Karpas-422 (cell line): ENCODE data around the gene NTN3. TPM values are rescaled to one million over a fixed set of nuclear protein-coding genes. Genes with fewer than 3 reads are reported as not detected.
A peak's percentile ranks its signal among the peaks of the same experiment; 100 is the strongest.
"Not testable (repeated sequence)": the region's sequence is repeated elsewhere in the genome, so short reads cannot be mapped to it uniquely, and the experiment has no call there.

ENCODE experiments used
- DNase-seq: peaks from one replicate; pipeline ENCODE4 v3.0.0-alpha.2; 2015
- H2AFZ ChIP-seq: fragments of 200-600 bp; sonication (generic); 2 replicates; pipeline ENCODE4 v1.6.1; 2014; ENCODE audit warnings: antibody characterized with exemption, low read length, mixed read lengths
- H3K27ac ChIP-seq: fragments of 200-600 bp; sonication (generic); 2 replicates; pipeline ENCODE4 v1.5.1; 2014; ENCODE audit warnings: mild to moderate bottlenecking, low read length, moderate library complexity
- H3K27me3 ChIP-seq: fragments of 200-600 bp; sonication (generic); 2 replicates; pipeline ENCODE4 v1.6.1; 2014; ENCODE audit warnings: low read length, mixed read lengths
- H3K36me3 ChIP-seq: fragments of 200-600 bp; sonication (generic); 2 replicates; pipeline ENCODE4 v1.6.1; 2014; ENCODE audit warnings: low read length, mixed read lengths; ENCODE audit not compliant: insufficient read depth
- H3K4me1 ChIP-seq: fragments of 200-600 bp; sonication (generic); 2 replicates; pipeline ENCODE4 v1.6.1; 2014; ENCODE audit warnings: mild to moderate bottlenecking, low read length, mixed read lengths
- H3K4me2 ChIP-seq: fragments of 200-600 bp; sonication (generic); 2 replicates; pipeline ENCODE4 v1.6.1; 2014; ENCODE audit warnings: low read length, low read depth, mild to moderate bottlenecking; ENCODE audit not compliant: poor library complexity, severe bottlenecking
- H3K4me3 ChIP-seq: fragments of 200-600 bp; sonication (generic); 2 replicates; pipeline ENCODE4 v1.5.1; 2014; ENCODE audit warnings: mild to moderate bottlenecking, antibody characterized with exemption, low read length, mixed read lengths
- H3K79me2 ChIP-seq: fragments of 200-600 bp; sonication (generic); 2 replicates; pipeline ENCODE4 v1.6.1; 2014; ENCODE audit warnings: mild to moderate bottlenecking, low read length, mixed read lengths
- H3K9ac ChIP-seq: fragments of 200-600 bp; sonication (generic); 2 replicates; pipeline ENCODE4 v1.6.0; 2014; ENCODE audit warnings: low read length
- H3K9me2 ChIP-seq: fragments of 200-600 bp; sonication (generic), shearing (Covaris generic); replicated peaks from 2 replicates; pipeline ENCODE4 v1.6.0; 2014; ENCODE audit warnings: mild to moderate bottlenecking, low read length, moderate library complexity; ENCODE audit not compliant: insufficient read depth
- H3K9me3 ChIP-seq: fragments of 300-700, 200-600 bp; sonication (generic); 2 replicates; pipeline ENCODE4 v1.6.1; 2014; ENCODE audit warnings: low read length, mixed read lengths
- H4K20me1 ChIP-seq: fragments of 200-600 bp; sonication (generic); 2 replicates; pipeline ENCODE4 v1.6.1; 2014; ENCODE audit warnings: mild to moderate bottlenecking, antibody characterized with exemption, low read length, low read depth; ENCODE audit not compliant: insufficient read depth
- total RNA-seq: library from RNA; depleted of rRNA; stranded (reverse); fragments of >200 nt; shearing (Covaris generic); gene quantifications from 2 replicates; pipeline ENCODE4 v1.2.3, GENCODE V29; 2014; ENCODE audit warnings: low replicate concordance

Gene NTN3
- total RNA-seq, 1 experiment from 2014 or later = 0.45 TPM

- no peak overlapping the region for H3K27ac ChIP-seq
Measured at GRCh38 chr16:2428051-2428783, 42.9 kb upstream of the NTN3 start.

GRCh38 chr16:2428784-2429033 is 42.4 kb upstream of the NTN3 start:
- peaks cover 21% of the 10 kb centered on the region for H3K4me1 ChIP-seq
- peaks cover 8% of the 10 kb centered on the region for H3K36me3 ChIP-seq
- H3K79me2 ChIP-seq = peaks cover 21% of the 10 kb centered on the region
- no peaks in the 10 kb centered on the region for H3K27me3 ChIP-seq
- peak overlapping the region; percentile 77; the same call in 1 of the 2 replicates for H2AFZ ChIP-seq
- peak overlapping the region; percentile 78 for H3K4me3 ChIP-seq
- H3K9ac ChIP-seq = peak overlapping the region; percentile 84
- no peaks in the 10 kb centered on the region for H4K20me1 ChIP-seq
- H3K9me3 ChIP-seq = no peaks in the 10 kb centered on the region
- no peak for DNase-seq
- no peak overlapping the region for H3K27ac ChIP-seq
- no peaks in the 10 kb centered on the region for H3K9me2 ChIP-seq
- peak overlapping the region; percentile 83 for H3K4me2 ChIP-seq

More at GRCh38 chr16:2428051-2428783, 42.9 kb upstream of the NTN3 start:
- Histone ChIP-seq H3K4me1 (peaks cover 23% of the 10 kb centered on the region), H3K9me2 (no peaks in the 10 kb centered on the region), H3K27me3 (no peaks in the 10 kb centered on the region), H3K9ac (peak overlapping the region; percentile 84), H3K4me3 (peak overlapping the region; percentile 78), H3K4me2 (peak overlapping the region; percentile 83), H3K9me3 (no peaks in the 10 kb centered on the region), H3K79me2 (peaks cover 21% of the 10 kb centered on the region), H4K20me1 (no peaks in the 10 kb centered on the region), H3K36me3 (peaks cover 7% of the 10 kb centered on the region), H2AFZ (peak overlapping the region; percentile 77; the same call in 1 of the 2 replicates)
- peak; percentile 60 for DNase-seq

GRCh38 chr16:2429034-2429770 is 41.9 kb upstream of the NTN3 start, which contains the start of gene CCNF:
Gene CCNF (plus strand): TSS chr16:2429447. CDS start chr16:2429482, 35 bp downstream.
- Histone ChIP-seq H3K4me2 (peak within 1 kb of the TSS; percentile 100), H3K4me3 (peak within 1 kb of the TSS; percentile 90), H3K9me3 (no peaks in the 10 kb centered on the region), H3K36me3 (peaks cover 8% of the 10 kb centered on the region), H4K20me1 (no peaks in the 10 kb centered on the region), H3K27me3 (no peaks in the 10 kb centered on the region), H3K79me2 (peaks cover 21% of the 10 kb centered on the region), H2AFZ (peak within 1 kb of the TSS; percentile 77; the same call in 1 of the 2 replicates), H3K9ac (peak within 1 kb of the TSS; percentile 97), H3K4me1 (peaks cover 21% of the 10 kb centered on the region), H3K9me2 (no peaks in the 10 kb centered on the region), H3K27ac (peak within 1 kb of the TSS; percentile 58)
- peak; percentile 98 for DNase-seq

GRCh38 chr16:2429771-2430663 is 41.1 kb upstream of the NTN3 start:
- Histone ChIP-seq H3K4me2 (peak overlapping the region; percentile 100), H3K9me2 (no peaks in the 10 kb centered on the region), H3K79me2 (peaks cover 21% of the 10 kb centered on the region), H3K9ac (peak overlapping the region; percentile 97), H4K20me1 (no peaks in the 10 kb centered on the region), H3K27me3 (no peaks in the 10 kb centered on the region), H3K4me3 (peak overlapping the region; percentile 90), H3K36me3 (peaks cover 10% of the 10 kb centered on the region), H3K27ac (peak overlapping the region; percentile 58), H3K4me1 (peaks cover 21% of the 10 kb centered on the region), H2AFZ (peak overlapping the region; percentile 74; the same call in 1 of the 2 replicates), H3K9me3 (no peaks in the 10 kb centered on the region)
- peak; percentile 70 for DNase-seq

GRCh38 chr16:2432286-2432685 is 38.8 kb upstream of the NTN3 start:
- H3K9me3 ChIP-seq = no peaks in the 10 kb centered on the region
- H3K9ac ChIP-seq = no peak overlapping the region
- peaks cover 21% of the 10 kb centered on the region for H3K4me1 ChIP-seq
- H3K36me3 ChIP-seq = peaks cover 17% of the 10 kb centered on the region
- no peaks in the 10 kb centered on the region for H3K9me2 ChIP-seq
- H3K27ac ChIP-seq = no peak overlapping the region
- no peak overlapping the region for H3K4me2 ChIP-seq
- no peak for DNase-seq
- H3K4me3 ChIP-seq = no peak overlapping the region
- peaks cover 21% of the 10 kb centered on the region for H3K79me2 ChIP-seq
- no peaks in the 10 kb centered on the region for H4K20me1 ChIP-seq
- H3K27me3 ChIP-seq = no peaks in the 10 kb centered on the region
- no peak overlapping the region for H2AFZ ChIP-seq

- H3K36me3 ChIP-seq = peaks cover 17% of the 10 kb centered on the region
Measured at GRCh38 chr16:2432801-2433505, 38.1 kb upstream of the NTN3 start.

GRCh38 chr16:2435236-2435635 is 35.9 kb upstream of the NTN3 start:
- H3K4me3 ChIP-seq, DNase-seq, H3K27ac ChIP-seq, H3K27me3 ChIP-seq, H3K9me3 ChIP-seq, H3K4me2 ChIP-seq, H3K9ac ChIP-seq, H3K9me2 ChIP-seq, H3K4me1 ChIP-seq, H2AFZ ChIP-seq, H4K20me1 ChIP-seq: not testable (repeated sequence)
- H3K79me2 ChIP-seq = peaks cover 12% of the 10 kb centered on the region
- peaks cover 17% of the 10 kb centered on the region for H3K36me3 ChIP-seq

More at GRCh38 chr16:2432801-2433505, 38.1 kb upstream of the NTN3 start:
- no peak overlapping the region for H3K4me3 ChIP-seq
- H3K4me2 ChIP-seq = no peak overlapping the region
- H3K9me2 ChIP-seq = no peaks in the 10 kb centered on the region
- no peak overlapping the region for H3K27ac ChIP-seq
- H4K20me1 ChIP-seq = no peaks in the 10 kb centered on the region
- H2AFZ ChIP-seq = no peak overlapping the region
- H3K79me2 ChIP-seq = peaks cover 21% of the 10 kb centered on the region
- H3K9me3 ChIP-seq = no peaks in the 10 kb centered on the region
- H3K4me1 ChIP-seq = peaks cover 21% of the 10 kb centered on the region
- no peak overlapping the region for H3K9ac ChIP-seq
- no peaks in the 10 kb centered on the region for H3K27me3 ChIP-seq
- DNase-seq = no peak
